ENCODE results near the gene PITX2. TPM values are rescaled to one million over a fixed set of nuclear protein-coding genes. Genes with fewer than 3 reads are reported as not detected.

The PITX2 gene
- total RNA-seq, 1 donor from 2014 or later = not detected

DNA sequence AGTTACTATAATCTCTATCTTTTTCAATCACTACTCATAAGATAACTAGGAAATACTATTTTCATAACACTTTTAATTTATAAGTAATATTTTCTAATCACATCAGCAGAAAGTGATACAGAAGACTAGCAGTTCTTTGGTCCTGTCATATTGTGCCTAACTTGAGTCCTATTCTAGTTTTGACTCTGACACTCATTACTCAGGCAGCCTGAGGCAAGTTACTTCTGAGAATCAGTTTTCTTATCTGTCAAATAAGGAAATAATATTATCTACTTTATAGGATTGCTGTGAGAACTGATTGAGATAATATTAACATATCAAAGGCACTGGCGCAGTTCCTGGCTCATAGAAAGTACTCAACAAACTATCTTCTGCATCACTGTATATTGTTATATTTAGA lies 17.8 kb downstream of the PITX2 start:
- no peaks in the 10 kb centered on the region for H3K4me1 ChIP-seq
- H3K9me3 ChIP-seq = no peaks in the 10 kb centered on the region
- intact Hi-C loops (cut with DNase I) = no loop called here
- peaks cover 35% of the 10 kb centered on the region for H3K27me3 ChIP-seq
- no peak overlapping the region for H3K4me3 ChIP-seq
- TF ChIP-seq, protein P1, sequence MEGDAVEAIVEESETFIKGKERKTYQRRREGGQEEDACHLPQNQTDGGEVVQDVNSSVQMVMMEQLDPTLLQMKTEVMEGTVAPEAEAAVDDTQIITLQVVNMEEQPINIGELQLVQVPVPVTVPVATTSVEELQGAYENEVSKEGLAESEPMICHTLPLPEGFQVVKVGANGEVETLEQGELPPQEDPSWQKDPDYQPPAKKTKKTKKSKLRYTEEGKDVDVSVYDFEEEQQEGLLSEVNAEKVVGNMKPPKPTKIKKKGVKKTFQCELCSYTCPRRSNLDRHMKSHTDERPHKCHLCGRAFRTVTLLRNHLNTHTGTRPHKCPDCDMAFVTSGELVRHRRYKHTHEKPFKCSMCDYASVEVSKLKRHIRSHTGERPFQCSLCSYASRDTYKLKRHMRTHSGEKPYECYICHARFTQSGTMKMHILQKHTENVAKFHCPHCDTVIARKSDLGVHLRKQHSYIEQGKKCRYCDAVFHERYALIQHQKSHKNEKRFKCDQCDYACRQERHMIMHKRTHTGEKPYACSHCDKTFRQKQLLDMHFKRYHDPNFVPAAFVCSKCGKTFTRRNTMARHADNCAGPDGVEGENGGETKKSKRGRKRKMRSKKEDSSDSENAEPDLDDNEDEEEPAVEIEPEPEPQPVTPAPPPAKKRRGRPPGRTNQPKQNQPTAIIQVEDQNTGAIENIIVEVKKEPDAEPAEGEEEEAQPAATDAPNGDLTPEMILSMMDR (IDR thresholded peaks at IDR 0.05) = no peak
- no peak for DNase-seq
- no peaks in the 10 kb centered on the region for H3K36me3 ChIP-seq
- ATAC-seq = no peak
- no peak overlapping the region for H3K27ac ChIP-seq

DNA sequence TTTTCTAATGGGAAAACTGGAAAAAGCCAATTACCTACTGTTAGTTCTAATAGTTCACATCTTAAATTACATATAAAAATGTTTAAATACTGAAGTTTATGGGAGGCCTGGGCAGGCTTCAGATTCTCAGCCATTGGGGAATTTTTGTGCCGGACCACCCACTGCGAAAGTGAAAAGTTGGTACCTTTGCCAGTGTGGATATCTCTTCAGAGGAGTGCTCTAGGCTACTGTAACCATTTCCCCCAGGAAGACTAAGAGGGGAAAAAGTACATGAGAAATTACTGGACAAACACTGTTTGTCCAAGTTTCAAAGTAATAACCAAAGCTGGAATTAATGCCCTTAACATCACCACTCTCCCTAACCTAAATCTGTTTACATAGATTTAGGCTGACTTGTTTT lies 20.8 kb downstream of the PITX2 start:
- Histone ChIP-seq H3K4me1 (no peaks in the 10 kb centered on the region), H3K36me3 (no peaks in the 10 kb centered on the region), H3K4me3 (no peak overlapping the region), H3K27me3 (peaks cover 9% of the 10 kb centered on the region), H3K9me3 (no peaks in the 10 kb centered on the region), H3K27ac (no peak overlapping the region)
- DNase-seq (no peak), ATAC-seq (no peak)
- intact Hi-C loops (cut with DNase I) = no loop called here
- TF ChIP-seq, protein P1 (IDR thresholded peaks at IDR 0.05) = no peak

DNA sequence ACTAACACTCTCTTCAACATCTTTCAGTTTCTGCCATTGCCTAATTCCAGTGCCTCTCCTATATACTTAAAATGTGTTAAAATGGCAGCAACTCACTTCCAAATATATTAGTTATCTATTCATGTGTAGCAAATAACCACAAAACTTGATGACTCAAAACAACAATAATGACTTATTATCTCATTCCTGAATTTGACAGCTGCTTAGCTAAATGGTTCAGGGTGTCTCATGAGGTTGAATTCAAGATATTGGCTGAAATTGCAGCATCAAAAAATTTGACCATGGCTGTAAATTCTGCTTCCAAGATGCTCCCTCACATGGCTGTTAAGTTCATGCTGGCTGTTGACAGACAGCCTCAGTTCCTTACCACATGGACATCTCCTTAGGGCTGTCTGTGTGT lies 25.3 kb downstream of the PITX2 start:
- DNase-seq (no peak), ATAC-seq (no peak)
- TF ChIP-seq, protein P1 (IDR thresholded peaks at IDR 0.05) = no peak
- Histone ChIP-seq H3K9me3 (peaks cover 7% of the 10 kb centered on the region), H3K4me1 (no peaks in the 10 kb centered on the region), H3K36me3 (no peaks in the 10 kb centered on the region), H3K27ac (no peak overlapping the region), H3K4me3 (no peak overlapping the region), H3K27me3 (peaks cover 8% of the 10 kb centered on the region)
- intact Hi-C loops (cut with DNase I) = no loop called here

DNA sequence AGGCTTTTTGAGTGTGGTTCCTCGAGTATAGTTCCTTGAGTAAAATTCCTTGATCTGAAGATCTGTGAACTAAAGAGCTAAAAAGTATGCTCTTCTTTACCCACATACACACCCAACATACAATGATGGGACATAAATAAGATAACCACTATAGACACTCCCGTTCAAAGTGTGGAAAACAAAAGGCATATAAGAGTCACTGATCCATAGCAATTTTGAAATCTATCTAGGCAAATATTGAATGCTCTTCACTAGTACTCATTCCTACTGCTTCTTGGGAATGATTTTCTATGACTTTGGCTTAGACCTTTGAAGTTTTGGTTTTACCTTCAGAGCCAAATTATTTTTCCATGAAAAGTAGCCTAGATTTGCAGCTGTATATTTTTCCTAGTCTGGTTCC lies 26.4 kb downstream of the PITX2 start:
- H3K27me3 ChIP-seq = peaks cover 4% of the 10 kb centered on the region
- ATAC-seq (no peak), DNase-seq (no peak)
- H3K4me3 ChIP-seq = no peak overlapping the region
- intact Hi-C loops (cut with DNase I) = no loop called here
- no peaks in the 10 kb centered on the region for H3K4me1 ChIP-seq
- peaks cover 7% of the 10 kb centered on the region for H3K9me3 ChIP-seq
- no peak overlapping the region for H3K27ac ChIP-seq
- no peaks in the 10 kb centered on the region for H3K36me3 ChIP-seq
- TF ChIP-seq, protein P1 (IDR thresholded peaks at IDR 0.05) = no peak

DNA sequence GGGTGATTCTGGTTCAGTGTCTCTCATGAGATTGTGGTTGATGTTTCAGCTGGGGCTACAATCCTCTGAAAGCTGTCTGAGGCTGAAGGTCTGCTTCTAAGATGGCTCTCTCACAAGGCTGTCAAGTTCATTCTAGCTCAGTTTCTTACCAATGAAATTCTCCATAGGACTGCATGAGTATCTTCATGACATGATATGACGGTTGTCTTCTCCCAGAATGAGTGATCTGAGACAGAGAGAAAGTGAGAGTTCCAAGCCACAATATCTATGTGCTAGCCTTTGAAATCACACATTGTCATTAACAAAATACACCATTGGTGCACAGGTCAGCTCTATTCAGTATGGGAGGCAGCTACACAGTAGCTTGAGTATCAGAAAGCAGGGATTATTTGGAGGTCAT lies 27.3 kb downstream of the PITX2 start:
- Histone ChIP-seq H3K4me3 (no peak overlapping the region), H3K27me3 (no peaks in the 10 kb centered on the region), H3K36me3 (no peaks in the 10 kb centered on the region), H3K9me3 (peaks cover 7% of the 10 kb centered on the region), H3K27ac (no peak overlapping the region), H3K4me1 (no peaks in the 10 kb centered on the region)
- DNase-seq = no peak
- TF ChIP-seq, protein P1 (IDR thresholded peaks at IDR 0.05) = no peak
- intact Hi-C loops (cut with DNase I) = no loop called here
- ATAC-seq = no peak

DNA sequence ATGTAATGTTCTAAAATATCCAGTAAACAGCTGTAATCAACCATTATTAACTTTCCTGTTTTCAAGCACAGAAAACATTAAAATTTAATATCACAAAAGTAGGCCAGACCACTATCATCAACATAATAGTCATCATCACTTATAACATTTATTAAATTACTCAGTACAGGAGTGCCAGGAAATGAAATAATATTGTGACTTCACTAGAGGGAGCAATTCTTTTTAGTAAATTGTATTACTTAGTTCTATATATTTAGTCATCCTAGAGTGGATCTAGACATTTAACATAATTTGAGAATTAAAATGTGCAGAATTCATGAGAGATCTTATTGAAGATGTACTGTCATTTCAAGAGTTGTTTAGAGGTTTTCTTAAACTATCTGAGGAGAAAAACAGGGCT lies 33.6 kb downstream of the PITX2 start:
- Histone ChIP-seq H3K36me3 (no peaks in the 10 kb centered on the region), H3K4me1 (no peaks in the 10 kb centered on the region), H3K9me3 (no peaks in the 10 kb centered on the region), H3K4me3 (no peak overlapping the region), H3K27me3 (no peaks in the 10 kb centered on the region), H3K27ac (no peak overlapping the region)
- TF ChIP-seq, protein P1 (IDR thresholded peaks at IDR 0.05) = no peak
- DNase-seq (no peak), ATAC-seq (no peak)
- intact Hi-C loops (cut with DNase I) = no loop called here
